ENCODE data around the gene MAN2B1. TPM values are rescaled to one million over a fixed set of nuclear protein-coding genes. Genes with fewer than 3 reads are reported as not detected.
"Not testable (repeated sequence)": the region's sequence is repeated elsewhere in the genome, so short reads cannot be mapped to it uniquely, and the experiment has no call there.

Gene MAN2B1
- total RNA-seq, 1 experiment from 2014 or later, result 27.7 TPM

DNA sequence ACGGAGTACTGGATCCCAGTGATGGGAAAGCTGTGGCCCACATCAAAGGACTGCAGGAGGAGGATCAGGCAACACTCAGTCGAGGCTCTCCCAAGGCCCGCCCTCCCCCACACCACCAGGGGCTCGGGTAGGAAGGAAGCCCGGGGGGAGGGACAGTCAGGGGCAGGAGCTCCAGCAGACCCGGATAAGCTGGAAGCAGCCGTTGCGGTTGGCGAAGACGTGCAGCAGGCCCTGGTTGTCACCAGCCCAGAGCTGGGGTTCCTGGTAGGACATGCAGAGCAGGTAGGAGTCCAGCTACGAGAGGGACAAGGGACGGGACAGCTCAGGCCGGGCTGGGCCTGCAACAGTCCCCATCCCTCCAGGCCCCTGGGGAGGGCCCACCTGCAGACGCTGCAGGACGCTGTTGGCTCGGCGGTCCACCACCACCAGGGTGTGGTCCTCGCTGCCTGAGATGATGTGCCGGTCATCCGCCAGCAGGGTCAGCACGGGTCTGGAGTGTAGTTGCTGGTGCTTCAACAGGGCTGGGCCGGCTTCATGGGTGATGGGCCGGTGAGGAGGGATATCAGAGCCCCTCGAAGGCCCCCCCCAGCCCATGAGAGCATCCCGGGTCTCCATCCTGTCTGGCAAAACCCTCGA, 23.2 kb upstream of the MAN2B1 start:
- DNase-seq (ENCODE audit: extremely low read depth, low read depth), result no peak

DNA sequence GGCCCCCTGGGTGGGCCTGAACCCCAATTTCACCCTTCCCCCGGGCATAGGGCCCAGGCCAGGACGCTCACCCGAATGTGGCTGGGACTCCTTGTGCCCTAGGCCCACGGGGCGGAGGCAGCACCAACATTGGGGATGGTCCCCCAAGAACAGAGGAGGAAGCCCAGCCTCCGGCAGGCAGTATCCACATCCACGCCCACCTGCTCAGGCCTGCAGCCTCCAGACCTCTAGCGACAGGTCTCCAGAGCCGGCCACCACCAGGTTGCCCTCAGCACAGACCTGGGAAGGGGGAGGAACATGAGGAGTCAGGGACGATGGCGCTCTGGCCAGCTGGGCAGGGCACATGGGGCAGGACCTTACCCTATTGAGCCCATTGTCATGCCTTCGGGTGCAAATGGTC, 22.5 kb upstream of the MAN2B1 start:
- no peak for DNase-seq (ENCODE audit: extremely low read depth, low read depth)

DNA sequence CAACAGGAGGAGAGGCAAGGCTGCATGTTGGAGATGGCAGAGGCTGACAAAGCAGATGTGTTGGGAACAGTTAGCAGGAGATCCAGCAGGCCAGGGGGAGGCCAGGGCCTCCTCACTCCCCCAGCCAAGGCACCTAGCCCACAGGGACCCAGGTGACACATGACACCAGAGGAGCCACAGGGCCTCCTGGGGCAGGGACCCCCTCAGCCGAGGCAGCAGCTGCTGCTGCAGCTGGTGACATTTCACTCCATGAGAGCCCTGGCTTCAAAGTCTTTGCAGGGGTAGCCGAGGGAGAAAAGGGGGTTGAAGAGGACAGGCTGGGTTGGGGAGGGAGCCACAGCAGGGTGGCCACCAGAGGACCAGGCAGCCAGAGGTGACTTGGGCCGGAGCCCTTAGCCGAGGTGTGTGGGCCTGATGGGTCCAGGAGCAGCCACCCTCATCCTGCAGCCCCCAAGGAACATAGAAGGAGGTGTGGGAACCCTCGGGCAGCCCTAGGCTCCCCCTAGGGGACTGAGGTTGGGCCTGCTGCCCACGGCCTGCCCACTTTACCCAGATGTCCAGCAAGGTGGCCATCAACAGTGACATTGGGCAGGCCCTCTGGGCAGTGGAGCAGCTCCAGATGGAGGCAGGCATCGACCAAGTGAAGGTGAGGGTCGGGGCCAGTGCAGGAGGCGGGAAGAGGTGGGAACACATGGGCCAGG, 21.1 kb upstream of the MAN2B1 start, which contains the start of gene GNG14:
Gene GNG14, plus strand, starts transcription at position 503 of the 701 bp plus-strand sequence. Its CDS starts 51 bp downstream, at position 554.
- no peak for DNase-seq (ENCODE audit: extremely low read depth, low read depth)

DNA sequence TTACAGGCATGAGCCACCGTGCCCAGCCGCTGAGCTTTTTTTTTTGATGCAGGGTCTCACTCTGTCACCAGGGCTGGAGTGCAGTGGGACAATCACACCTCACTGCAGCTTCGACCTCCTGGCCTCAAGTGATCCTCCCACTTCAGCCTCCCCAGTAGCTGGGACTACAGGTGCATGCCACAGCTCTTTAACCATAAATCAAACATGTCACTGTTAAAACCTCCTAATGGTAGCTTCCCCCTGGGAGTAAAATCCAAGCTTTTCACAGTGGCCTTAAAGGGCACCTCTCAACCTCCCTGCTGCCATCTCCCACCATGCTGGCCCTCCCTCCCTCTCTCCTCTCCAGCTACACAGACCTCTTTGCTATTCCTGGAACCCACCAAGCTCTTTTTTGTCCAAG, 19.3 kb upstream of the MAN2B1 start:
- DNase-seq (ENCODE audit: extremely low read depth, low read depth), result no peak

DNA sequence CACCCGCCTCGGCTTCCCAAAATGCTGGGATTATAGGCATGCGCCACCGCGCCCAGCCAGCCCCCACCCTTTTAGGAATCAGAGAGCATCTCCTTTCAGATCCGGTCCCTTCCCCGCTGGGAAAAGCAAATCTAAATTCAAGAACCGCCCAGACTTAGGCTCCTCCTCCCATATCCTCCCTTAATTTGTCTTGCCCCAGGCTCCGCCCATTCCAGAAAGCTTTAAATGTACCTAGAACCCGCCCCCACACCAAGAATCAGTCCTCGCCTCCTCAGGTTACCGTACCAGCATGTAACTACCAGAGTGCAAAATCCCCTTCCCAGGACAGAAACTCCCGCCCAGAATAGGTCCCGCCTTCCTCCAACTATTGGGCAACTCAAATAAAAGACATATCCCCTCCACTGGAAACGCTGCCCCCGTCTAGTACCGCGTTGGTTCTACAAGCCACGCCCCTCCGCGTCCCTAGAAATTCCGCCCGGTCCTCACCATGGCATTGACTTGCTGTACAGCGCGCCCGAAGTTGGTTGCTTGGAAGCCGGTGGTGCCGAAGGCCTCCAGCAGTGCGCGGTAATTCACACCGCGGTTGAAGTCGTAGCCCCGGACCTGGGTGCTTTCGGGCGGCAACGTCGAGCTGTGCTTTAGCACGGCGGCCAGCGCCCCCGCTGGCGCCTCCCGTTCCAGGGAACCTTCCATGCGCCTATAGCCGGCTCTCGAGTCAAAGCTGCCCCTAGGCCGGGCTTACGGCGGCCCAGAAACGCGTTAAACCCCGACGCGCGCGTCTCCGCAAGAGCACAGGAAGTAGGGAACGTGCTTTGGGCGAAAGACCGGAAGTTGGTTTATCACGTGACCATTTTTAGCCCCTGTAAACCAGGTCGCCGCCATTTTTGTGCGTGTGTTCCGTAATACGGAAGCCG, 14.8 kb upstream of the MAN2B1 start, which contains the start of gene DHPS:
Gene DHPS, minus strand, starts transcription at position 807 of the 914 bp plus-strand sequence. Its CDS starts 114 bp downstream, at position 693.
- peak; percentile 92 for DNase-seq (ENCODE audit: extremely low read depth, low read depth)

DNA sequence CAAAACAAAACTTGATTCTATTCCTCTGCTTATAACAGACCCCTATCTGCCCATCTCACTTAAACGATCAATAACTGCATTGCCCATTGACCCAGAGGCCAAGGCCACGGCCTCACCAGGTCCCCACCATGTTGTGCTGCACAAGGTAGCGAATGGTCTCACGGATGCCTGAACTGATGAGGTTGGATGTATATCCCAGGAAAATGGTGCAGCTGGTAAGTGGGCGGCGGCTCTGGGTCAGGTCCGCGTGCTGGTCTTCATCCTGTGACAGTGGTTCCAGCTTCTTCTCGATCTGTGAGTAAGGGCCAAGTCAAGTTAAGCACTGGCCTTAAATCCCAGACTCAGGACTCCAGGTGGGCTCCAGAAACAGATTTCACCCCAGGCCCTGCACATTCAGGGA, 13.5 kb upstream of the MAN2B1 start:
- no peak for DNase-seq (ENCODE audit: extremely low read depth, low read depth)

DNA sequence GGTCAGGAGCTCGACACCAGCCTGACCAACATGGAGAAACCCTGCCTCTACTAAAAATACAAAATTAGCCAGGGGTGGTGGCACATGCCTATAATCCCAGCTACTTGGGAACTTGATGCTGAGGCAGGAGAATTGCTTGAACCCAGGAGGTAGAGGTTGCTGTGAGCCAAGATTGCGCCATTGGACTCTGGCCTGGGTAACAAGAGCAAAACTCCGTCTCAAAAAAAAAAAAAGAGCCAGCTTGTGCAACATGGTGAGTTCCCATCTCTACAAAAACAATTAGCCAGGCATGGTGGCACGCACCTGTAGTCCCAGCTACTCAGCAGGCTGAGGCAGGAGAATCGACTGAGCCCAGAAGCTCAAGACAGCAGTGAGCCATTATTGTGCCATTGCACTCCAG, 11.5 kb upstream of the MAN2B1 start:
- DNase-seq (ENCODE audit: extremely low read depth, low read depth), result not testable (repeated sequence)

DNA sequence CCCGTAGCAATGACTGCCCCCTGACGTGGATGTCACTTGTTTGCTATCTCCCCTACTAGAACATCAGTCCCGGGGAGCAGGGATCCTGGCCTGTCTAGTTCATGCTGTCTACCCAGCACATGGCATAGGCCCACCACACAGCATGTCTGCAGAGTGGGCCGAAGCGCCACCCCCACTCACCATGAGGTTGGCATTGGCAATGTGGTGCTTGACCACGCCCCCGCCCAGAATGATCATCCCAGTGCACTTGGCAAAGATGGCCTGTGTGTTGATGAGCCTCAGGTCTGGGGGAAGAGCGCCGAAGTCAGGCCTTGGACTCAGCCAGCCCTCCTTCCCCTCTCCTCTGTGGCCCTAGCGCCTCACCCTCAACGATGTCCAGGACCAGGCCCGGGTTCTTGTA, 10.4 kb upstream of the MAN2B1 start:
- DNase-seq (ENCODE audit: extremely low read depth, low read depth), result no peak

DNA sequence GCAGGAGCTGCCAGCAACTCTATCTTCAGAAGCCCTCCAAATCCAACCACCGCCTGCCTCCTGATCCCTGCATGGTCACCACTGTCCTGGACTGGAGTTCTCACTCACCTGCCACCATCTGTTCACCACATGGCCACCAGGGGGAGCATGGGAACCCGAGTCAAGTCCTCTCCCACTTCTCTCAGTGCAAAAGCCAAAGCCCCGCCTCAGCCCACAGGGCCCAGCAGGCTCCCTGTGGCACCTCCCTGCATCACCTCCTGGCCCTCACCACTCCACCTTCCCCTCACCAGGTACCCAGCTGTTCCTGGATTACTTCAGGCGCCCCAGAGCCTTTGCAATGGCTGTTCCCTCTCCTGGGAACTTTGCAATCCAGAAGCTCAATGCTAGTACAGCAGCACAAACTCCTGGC, 9.8 kb upstream of the MAN2B1 start:
- DNase-seq (ENCODE audit: extremely low read depth, low read depth), result peak; percentile 71

DNA sequence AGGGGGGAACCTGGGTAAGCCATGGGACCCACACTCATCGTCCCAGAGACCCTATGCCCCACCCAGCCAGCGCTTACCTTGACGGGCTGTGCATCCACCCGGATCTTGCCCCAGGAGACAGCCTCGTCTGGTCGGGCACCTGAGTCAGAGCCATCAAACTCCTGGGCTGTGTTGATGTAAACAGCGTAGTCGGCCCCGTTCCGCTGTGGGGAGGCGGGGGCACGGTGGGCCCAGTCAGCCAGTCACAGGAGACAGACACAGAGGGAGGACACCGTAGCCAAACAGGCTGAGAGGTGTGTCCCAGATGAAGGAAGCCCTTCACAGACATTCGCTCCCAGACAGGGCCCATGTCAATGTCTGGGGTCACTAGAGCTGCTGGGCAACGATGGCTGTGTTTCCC, 9.4 kb upstream of the MAN2B1 start:
- no peak for DNase-seq (ENCODE audit: extremely low read depth, low read depth)

DNA sequence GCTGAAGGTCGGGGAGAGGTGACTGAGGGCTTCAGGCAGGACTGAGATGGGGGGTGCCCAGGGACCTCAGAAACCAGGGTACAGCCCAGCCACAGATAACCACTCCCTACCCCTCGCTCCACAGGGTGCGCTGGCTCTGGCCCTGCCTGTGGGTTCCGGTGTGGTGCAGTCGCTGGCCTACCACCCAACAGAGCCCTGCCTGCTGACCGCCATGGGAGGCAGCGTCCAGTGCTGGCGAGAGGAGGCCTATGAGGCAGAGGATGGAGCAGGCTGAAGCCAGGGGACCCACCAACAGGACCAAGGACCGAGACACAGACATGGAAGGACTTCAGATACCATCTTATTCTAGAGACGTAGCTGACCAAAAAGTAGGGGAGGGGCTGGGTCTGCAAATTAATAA, 8.9 kb upstream of the MAN2B1 start:
- DNase-seq (ENCODE audit: extremely low read depth, low read depth), result no peak

DNA sequence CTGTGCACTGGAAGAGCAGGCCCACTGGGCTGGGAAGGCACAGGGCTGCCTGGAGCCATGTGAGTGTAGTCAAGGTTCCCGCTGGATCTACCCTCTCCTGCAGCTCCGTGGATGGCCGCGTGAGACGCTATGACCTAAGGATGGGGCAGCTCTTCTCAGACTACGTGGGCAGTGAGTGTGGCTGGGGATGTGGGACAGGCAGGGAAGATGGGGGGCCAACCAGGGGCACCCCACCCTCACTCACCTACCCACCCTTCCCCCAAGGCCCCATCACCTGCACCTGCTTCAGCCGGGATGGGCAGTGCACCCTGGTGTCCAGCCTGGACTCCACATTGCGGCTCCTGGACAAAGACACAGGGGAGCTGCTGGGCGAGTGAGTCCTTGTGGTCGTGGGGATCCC, 6.2 kb upstream of the MAN2B1 start:
- DNase-seq (ENCODE audit: extremely low read depth, low read depth), result no peak

DNA sequence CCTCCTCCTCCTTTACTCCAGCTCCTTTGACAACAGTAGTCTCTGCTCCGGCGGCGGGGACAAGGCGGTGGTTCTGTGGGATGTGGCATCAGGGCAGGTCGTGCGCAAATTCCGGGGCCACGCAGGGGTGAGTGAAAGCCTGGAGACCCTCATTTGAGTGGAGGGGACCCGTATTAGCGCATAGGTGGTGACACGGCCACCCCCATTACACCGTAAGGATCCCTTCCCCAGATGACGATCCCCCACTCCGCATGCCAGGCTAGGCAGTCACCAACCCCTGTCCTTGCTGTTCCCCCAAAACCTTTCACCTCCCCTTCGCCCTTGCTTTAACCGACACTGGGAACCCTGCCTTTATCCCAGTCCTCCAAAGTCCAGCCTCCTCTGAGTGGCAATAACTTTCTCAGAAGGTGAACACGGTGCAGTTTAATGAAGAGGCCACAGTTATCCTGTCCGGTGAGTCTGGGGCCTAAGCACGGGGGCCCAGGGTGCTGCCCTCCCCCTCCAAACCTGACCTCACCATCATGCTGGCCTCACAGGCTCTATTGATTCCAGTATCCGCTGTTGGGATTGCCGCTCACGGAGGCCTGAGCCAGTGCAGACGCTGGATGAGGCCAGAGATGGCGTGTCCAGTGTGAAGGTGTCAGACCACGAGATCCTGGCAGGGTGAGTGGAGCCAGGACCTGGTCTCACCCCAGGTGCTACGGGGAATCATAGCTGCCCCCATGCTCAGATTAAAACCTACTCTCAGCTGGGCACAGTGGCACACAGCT, 3.8 kb upstream of the MAN2B1 start:
- DNase-seq (ENCODE audit: extremely low read depth, low read depth), result no peak

DNA sequence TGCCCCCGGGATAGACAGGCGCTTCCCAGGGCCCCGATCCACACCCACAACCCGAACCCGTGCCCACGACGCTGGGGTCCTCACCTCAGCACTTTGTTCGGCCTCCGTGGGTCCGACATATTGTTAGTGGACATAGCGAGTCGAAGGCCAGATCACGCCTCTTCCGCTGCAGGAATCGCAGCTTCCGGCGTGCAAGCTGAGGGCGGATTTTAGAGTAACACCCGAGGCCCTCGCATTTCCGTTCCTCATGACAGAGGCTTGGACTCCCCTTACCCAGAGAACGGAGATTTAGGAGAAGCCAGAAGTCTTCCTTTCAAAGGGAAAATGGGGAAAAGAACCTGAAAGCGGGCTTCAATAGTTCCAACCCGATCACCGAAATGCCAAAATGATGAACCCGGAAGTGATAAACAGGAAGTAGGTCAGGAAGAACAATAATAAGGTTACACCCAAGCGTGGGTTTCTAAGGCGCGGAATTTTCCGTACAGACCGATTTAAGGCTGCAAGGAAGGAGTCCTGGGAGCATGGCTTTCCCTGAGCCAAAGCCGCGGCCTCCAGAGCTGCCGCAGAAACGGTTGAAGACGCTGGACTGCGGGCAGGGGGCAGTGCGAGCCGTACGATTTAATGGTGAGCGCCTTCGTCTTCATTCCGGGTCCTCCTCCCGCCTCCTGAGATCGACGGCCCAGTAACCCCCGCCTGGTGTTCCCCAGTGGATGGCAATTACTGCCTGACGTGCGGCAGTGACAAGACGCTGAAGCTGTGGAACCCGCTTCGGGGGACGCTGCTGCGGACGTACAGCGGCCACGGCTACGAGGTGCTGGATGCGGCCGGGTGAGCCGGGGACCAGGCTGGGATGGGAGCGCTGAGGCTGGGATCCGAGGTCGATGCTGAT, 3.0 kb upstream of the MAN2B1 start:
- peak; percentile 57 for DNase-seq (ENCODE audit: extremely low read depth, low read depth)

DNA sequence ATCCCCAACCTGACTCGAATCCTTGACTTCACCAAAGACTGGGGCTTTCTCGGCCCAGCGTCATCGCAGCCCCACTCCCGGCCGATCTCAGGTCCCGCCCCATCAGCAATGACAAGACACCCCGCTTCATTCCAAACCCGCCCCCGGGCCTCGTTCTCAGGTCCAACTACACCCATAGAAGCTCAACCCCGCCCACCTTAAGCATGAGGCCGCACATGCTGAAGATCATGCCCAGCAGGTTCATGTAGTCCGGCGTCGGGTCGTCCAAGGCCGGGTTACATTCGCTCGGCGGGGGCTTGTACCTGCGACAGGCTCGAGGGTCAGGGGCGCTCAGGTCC, 2.4 kb upstream of the MAN2B1 start:
- DNase-seq (ENCODE audit: extremely low read depth, low read depth), result no peak

DNA sequence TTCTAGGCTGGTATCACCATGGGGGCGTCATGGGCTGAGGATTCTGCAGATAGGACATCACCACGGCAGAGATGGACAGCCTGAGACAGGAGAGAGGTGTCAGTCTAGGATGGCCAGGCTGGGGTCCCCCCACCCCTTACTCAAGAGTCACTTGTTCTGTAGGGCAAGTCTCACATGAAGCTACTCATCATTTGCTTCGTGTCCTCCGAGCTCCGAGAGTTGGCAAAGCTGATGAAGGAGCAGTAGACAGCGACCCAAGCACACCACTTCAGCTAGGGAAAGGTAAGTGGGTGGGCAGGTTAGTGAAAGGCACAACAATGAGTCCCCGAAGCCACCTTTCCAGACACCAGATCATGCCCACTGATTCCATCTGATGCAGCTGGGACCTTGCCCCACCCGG, 1.8 kb upstream of the MAN2B1 start:
- DNase-seq (ENCODE audit: extremely low read depth, low read depth), result no peak

DNA sequence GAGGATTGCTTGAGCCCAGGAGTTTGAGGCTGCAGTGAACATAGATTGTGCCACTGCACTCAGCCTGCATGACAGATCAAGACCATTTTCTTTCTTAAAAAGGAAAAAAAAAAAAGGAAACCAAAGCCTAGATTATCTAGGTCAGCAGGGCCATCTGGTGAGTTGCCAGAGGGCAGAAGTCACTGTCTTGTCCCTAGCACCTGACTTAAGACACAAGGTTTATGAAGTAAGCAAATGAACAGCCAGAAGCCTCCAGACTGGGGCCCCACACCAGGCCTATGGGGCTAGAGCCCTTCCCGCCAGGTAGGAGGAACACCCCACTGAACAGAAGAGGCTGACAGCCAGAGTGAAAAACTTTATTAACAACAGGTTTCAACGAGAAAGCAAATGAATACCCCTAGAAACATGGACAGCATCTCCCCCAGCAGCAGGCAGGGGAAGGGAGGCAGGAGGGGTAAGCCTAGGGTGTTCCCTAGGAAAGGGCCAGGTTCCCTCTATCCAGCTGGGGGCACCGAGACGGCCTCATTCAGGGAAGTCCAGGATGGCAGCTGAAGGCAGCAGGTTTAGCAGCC, 1.3 kb upstream of the MAN2B1 start:
- DNase-seq (ENCODE audit: extremely low read depth, low read depth), result no peak

DNA sequence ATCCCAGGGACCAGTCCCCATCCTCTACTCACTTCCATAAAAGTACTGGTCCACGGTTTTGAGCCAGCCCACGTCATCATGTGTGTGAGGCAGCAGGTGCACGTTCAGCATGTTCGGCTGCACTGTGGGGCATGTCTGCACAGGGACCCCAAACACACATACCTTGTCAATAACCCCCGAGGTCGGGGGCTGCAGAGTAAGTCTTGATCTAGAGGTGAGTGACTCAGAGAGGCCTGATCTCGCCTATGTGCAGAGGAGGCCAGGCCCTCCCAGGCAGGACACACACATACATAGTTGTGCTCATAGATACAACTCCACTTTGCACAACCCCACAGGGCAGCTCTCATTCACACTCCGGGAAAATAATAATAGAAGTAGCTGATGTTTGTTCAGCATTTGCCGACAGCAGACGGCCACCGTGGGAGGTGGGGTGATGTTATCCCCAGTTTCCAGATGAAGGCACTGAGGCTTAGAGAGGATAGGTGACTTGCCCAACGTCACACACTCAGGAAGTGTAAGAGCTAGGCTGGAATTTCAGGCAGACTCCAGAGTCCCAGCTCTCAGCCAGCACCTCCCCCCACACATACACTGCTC, 774 bp downstream of the MAN2B1 start:
- no peak for DNase-seq (ENCODE audit: extremely low read depth, low read depth)

DNA sequence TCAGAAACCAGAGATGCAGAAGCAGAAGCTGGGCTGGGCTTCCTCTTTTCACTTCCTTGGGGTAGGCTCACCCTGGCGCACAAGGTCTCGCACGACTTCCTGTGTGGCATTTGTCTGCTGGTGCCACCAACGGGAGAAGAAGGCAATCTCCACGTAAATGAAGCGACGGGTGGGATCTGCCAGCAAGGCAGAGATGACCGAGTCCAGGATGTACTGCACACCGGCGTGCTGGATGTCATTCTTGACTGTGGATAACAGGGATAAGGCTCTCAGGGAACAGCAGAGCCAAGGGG, 1.3 kb downstream of the MAN2B1 start:
- no peak for DNase-seq (ENCODE audit: extremely low read depth, low read depth)
